NB4 (cell line): Measurements from ENCODE around the gene ZNF296.

ENCODE experiments used
- DNase-seq: peaks from one replicate; pipeline ENCODE4 v3.0.0; 2010; ENCODE audit warnings: low read depth
- H3K4me3 ChIP-seq: one replicate; pipeline ENCODE4 v1.5.1; 2011; ENCODE audit warnings: mild to moderate bottlenecking, low read depth, low read length, moderate library complexity
- CTCF ChIP-seq: IDR thresholded peaks from one replicate; pipeline ENCODE4 v1.5.1; 2012; ENCODE audit warnings: low read depth, low read length
- MAX ChIP-seq: IDR thresholded peaks from 2 replicates; pipeline ENCODE4 v1.6.1; 2011; ENCODE audit warnings: low read depth, low read length
- MYC ChIP-seq: IDR thresholded peaks from 2 replicates; pipeline ENCODE4 v1.6.1; 2011; ENCODE audit warnings: low read depth, low read length
- POLR2A ChIP-seq: IDR thresholded peaks from 2 replicates; pipeline ENCODE4 v1.6.1; 2011; ENCODE audit warnings: mild to moderate bottlenecking; ENCODE audit not compliant: insufficient read length; ENCODE audit errors: extremely low read depth

The ZNF296 gene

GRCh38 chr19:45087531-45087930, 11.3 kb upstream of the ZNF296 start:
- peak; percentile 20 for DNase-seq
- TF ChIP-seq POLR2A (no peak), MYC (no peak), CTCF (no peak)
- H3K4me3 ChIP-seq, result no peak overlapping the region

- no peak for TF ChIP-seq MAX
- TF ChIP-seq CTCF, result no peak
- no peak for TF ChIP-seq MYC
- no peak for TF ChIP-seq POLR2A
- H3K4me3 ChIP-seq, result no peak overlapping the region
- DNase-seq, result no peak
Observed at GRCh38 chr19:45086480-45086879, 10.2 kb upstream of the ZNF296 start.

- no peak for DNase-seq
- no peak overlapping the region for H3K4me3 ChIP-seq
- TF ChIP-seq POLR2A, result no peak
- no peak for TF ChIP-seq MAX
- TF ChIP-seq MYC, result no peak
- TF ChIP-seq CTCF, result no peak
Observed at GRCh38 chr19:45082170-45082569, 5.9 kb upstream of the ZNF296 start.

DNA sequence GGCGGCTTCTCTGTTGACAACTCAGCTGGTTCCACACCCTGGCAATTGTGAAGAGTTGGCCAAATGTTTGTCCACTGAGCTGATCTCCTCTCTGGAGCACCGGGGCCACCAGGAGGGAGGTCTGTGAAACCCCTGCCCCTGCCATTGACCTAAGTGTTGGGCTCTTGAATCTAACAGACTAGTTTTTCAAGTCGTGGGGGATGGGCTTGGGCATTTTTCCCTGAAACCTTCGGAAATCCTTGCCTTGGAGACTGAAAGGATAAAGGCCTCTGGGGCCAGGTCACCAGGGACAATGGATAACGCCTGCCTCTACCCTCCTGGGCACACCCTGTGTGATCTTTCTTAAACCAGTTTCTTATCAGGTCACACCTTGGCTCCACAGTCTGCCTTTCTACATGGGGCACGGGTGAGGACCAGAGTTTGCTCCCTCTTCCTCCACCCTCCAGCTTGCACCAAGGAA, 3.7 kb upstream of the ZNF296 start:
- DNase-seq, result no peak
- H3K4me3 ChIP-seq, result peak overlapping the region; percentile 79
- TF ChIP-seq MYC (no peak), POLR2A (no peak), MAX (no peak), CTCF (no peak)

GRCh38 chr19:45079063-45079910, 3.0 kb upstream of the ZNF296 start, which contains the start of gene GEMIN7:
GEMIN7 (plus strand) TSS chr19:45079260; CDS start chr19:45090115, 10,855 bp downstream.
- DNase-seq, result peak; percentile 84
- H3K4me3 ChIP-seq, result peak within 1 kb of the TSS; percentile 79
- TF ChIP-seq POLR2A, result peak; percentile 60
- peak; percentile 94 for TF ChIP-seq MAX
- no peak for TF ChIP-seq CTCF
- TF ChIP-seq MYC, result peak; percentile 96
